H1 (cell line): ENCODE data around the gene AFAP1L2. TPM values are rescaled to one million over a fixed set of nuclear protein-coding genes. Genes with fewer than 3 reads are reported as not detected.

Source experiments
- CTCF ChIA-PET: fragments of 300-600 bp; sonication (Branson Sonifier 250); formaldehyde crosslinking; loops from one replicate; lab custom pipeline; 2021; ENCODE audit not compliant: partially characterized antibody; lab: Charles Lee
- POLR2A ChIA-PET: fragments of 300-600 bp; sonication (Branson Sonifier 250); formaldehyde crosslinking; loops from one replicate; lab custom pipeline; 2021; ENCODE audit warnings: inconsistent platforms; ENCODE audit not compliant: partially characterized antibody; lab: Charles Lee
- DNase-seq, 2 experiments: peaks; one replicate each; pipeline versions ENCODE4 v3.0.0 to v3.0.0-alpha.2; 2010 to 2022; ENCODE audit warnings: low spot score in 2 of 2, low read depth in 1 of 2, mixed read lengths in 1 of 2
- FAIRE-seq: peaks from 2 replicates; lab custom pipeline; 2011; peaks lifted over from hg19 to GRCh38; lab: Jason Lieb, UNC
- H2AFZ ChIP-seq: 2 replicates; pipeline ENCODE4 v1.8.1; 2012; ENCODE audit warnings: low read length, inconsistent platforms
- H2AK5ac ChIP-seq: 2 replicates; pipeline ENCODE4 v1.6.1; 2013; ENCODE audit warnings: low read depth, low read length
- H2BK120ac ChIP-seq: replicated peaks from 2 replicates; pipeline ENCODE3; 2013; ENCODE audit warnings: low read depth, low read length, inconsistent platforms
- H2BK12ac ChIP-seq: 2 replicates; pipeline ENCODE4 v1.6.1; 2013; ENCODE audit warnings: low read depth, low read length
- H2BK15ac ChIP-seq: 2 replicates; pipeline ENCODE4 v1.6.1; 2013; ENCODE audit warnings: low read length
- H2BK20ac ChIP-seq: 2 replicates; pipeline ENCODE4 v1.6.1; 2013; ENCODE audit warnings: low read length
- H2BK5ac ChIP-seq: 2 replicates; pipeline ENCODE4 v1.6.1; 2013; ENCODE audit warnings: low read depth, low read length
- H3K14ac ChIP-seq: 2 replicates; pipeline ENCODE4 v1.6.1; 2013; ENCODE audit warnings: inconsistent platforms; ENCODE audit not compliant: insufficient read length
- H3K18ac ChIP-seq: 2 replicates; pipeline ENCODE4 v1.6.1; 2013; ENCODE audit warnings: low read length; ENCODE audit errors: extremely low read depth
- H3K23ac ChIP-seq: 2 replicates; pipeline ENCODE4 v1.6.1; 2013; ENCODE audit warnings: inconsistent platforms; ENCODE audit not compliant: insufficient read length
- H3K23me2 ChIP-seq: 2 replicates; pipeline ENCODE4 v1.6.1; 2013; ENCODE audit warnings: low read depth, low read length
- H3K27ac ChIP-seq: 2 replicates; pipeline ENCODE4 v1.6.1; 2011; ENCODE audit warnings: low read depth, low read length, inconsistent platforms
- H3K27me3 ChIP-seq, 4 experiments: replicated peaks in 1 of 4; 1 replicate in 1 of 4; 2 replicates in 3 of 4; pipeline versions ENCODE4 v1.6.1 to v1.8.1; 2011 to 2013; ENCODE audit warnings: low read length in 3 of 4, mild to moderate bottlenecking in 3 of 4, inconsistent platforms in 2 of 4, mixed read lengths in 2 of 4, moderate library complexity in 1 of 4; ENCODE audit not compliant: control insufficient read depth in 3 of 4, insufficient read depth in 3 of 4; ENCODE audit errors: extremely low read depth in 1 of 4
- H3K36me3 ChIP-seq, 4 experiments: 2 replicates each; pipeline versions ENCODE4 v1.6.1 to v1.8.1; 2011 to 2013; ENCODE audit warnings: mild to moderate bottlenecking in 4 of 4, low read length in 3 of 4, moderate library complexity in 2 of 4, control low read depth in 1 of 4, inconsistent platforms in 1 of 4; ENCODE audit not compliant: insufficient read depth in 4 of 4, control insufficient read depth in 2 of 4
- H3K4ac ChIP-seq: replicated peaks from 2 replicates; pipeline ENCODE3; 2013; ENCODE audit warnings: low read length, low read depth, mixed read lengths, inconsistent platforms; ENCODE audit not compliant: insufficient read length
- H3K4me1 ChIP-seq, 4 experiments: replicated peaks in 1 of 4; 1 replicate in 1 of 4; 2 replicates in 3 of 4; pipeline versions ENCODE4 v1.6.1 to v1.8.1; 2011 to 2013; ENCODE audit warnings: low read length in 3 of 4, inconsistent platforms in 2 of 4, mixed read lengths in 1 of 4; ENCODE audit not compliant: insufficient read depth in 4 of 4, control insufficient read depth in 3 of 4
- H3K4me2 ChIP-seq, 2 experiments: 2 replicates each; pipeline versions ENCODE4 v1.6.1 to v1.8.1; 2011 to 2013; ENCODE audit warnings: low read depth in 2 of 2, low read length in 2 of 2, control low read depth in 1 of 2, inconsistent platforms in 1 of 2, mild to moderate bottlenecking in 1 of 2; ENCODE audit not compliant: insufficient read depth in 1 of 2
- H3K4me3 ChIP-seq, 4 experiments: fragments of 200-600, 300-600 bp in 1 of 4; sonication (generic), shearing (Covaris generic), sonication (Bioruptor Twin) in 1 of 4; 2 replicates each; pipeline versions ENCODE4 v1.5.1 to v1.8.1; 2011 to 2016; ENCODE audit warnings: low read length in 4 of 4, low read depth in 3 of 4, control low read depth in 2 of 4, inconsistent platforms in 2 of 4, mild to moderate bottlenecking in 2 of 4, mixed read lengths in 1 of 4, moderate library complexity in 1 of 4; ENCODE audit not compliant: insufficient read depth in 2 of 4; ENCODE audit errors: extremely low read depth in 1 of 4
- H3K56ac ChIP-seq: replicated peaks from 2 replicates; pipeline ENCODE3; 2013; ENCODE audit warnings: low read depth, mild to moderate bottlenecking, mixed read lengths, low read length, inconsistent platforms; ENCODE audit not compliant: insufficient read length
- H3K79me1 ChIP-seq: 2 replicates; pipeline ENCODE4 v1.6.1; 2013; ENCODE audit warnings: low read depth, low read length, control low read depth
- H3K79me2 ChIP-seq, 2 experiments: 2 replicates each; pipeline versions ENCODE4 v1.6.1 to v1.8.1; 2012 to 2013; ENCODE audit warnings: low read length in 2 of 2, mild to moderate bottlenecking in 2 of 2, inconsistent platforms in 1 of 2; ENCODE audit not compliant: insufficient read depth in 2 of 2, control insufficient read depth in 1 of 2
- H3K9ac ChIP-seq, 4 experiments: replicated peaks in 1 of 4; 1 replicate in 1 of 4; 2 replicates in 3 of 4; pipeline versions ENCODE4 v1.6.1 to v1.8.1; 2011 to 2013; ENCODE audit warnings: low read depth in 3 of 4, low read length in 3 of 4, control low read depth in 2 of 4, mild to moderate bottlenecking in 2 of 4, moderate library complexity in 2 of 4, inconsistent platforms in 1 of 4; ENCODE audit errors: extremely low read depth in 1 of 4
- H3K9me3 ChIP-seq, 2 experiments: 2 replicates each; pipeline versions ENCODE4 v1.6.1 to v1.8.1; 2012 to 2013; ENCODE audit warnings: mild to moderate bottlenecking in 2 of 2, moderate library complexity in 2 of 2, control low read depth in 1 of 2, inconsistent platforms in 1 of 2, low read depth in 1 of 2, low read length in 1 of 2, mixed read lengths in 1 of 2; ENCODE audit not compliant: insufficient read depth in 2 of 2
- H4K20me1 ChIP-seq, 2 experiments: replicated peaks in 1 of 2; 2 replicates each; pipeline versions ENCODE3 to v1.8.1; 2011 to 2013; ENCODE audit warnings: inconsistent platforms in 2 of 2, low read length in 2 of 2, mild to moderate bottlenecking in 1 of 2; ENCODE audit not compliant: insufficient read depth in 2 of 2, control insufficient read depth in 1 of 2
- H4K5ac ChIP-seq: 2 replicates; pipeline ENCODE4 v1.6.1; 2013; ENCODE audit warnings: low read length, low read depth, mixed read lengths, inconsistent platforms; ENCODE audit not compliant: insufficient read length
- H4K8ac ChIP-seq: 2 replicates; pipeline ENCODE4 v1.8.0; 2013; ENCODE audit warnings: mild to moderate bottlenecking, moderate library complexity, low read length, inconsistent platforms; ENCODE audit not compliant: insufficient read depth; ENCODE audit errors: extremely low read depth
- H4K91ac ChIP-seq: replicated peaks from 2 replicates; pipeline ENCODE3; 2013; ENCODE audit warnings: low read length, mixed read lengths, inconsistent platforms; ENCODE audit not compliant: insufficient read length
- BCL11A ChIP-seq, 2 experiments: IDR thresholded peaks; one replicate each; pipeline ENCODE4 v1.6.1; 2011; ENCODE audit warnings: low read depth in 2 of 2, low read length in 2 of 2, mild to moderate bottlenecking in 2 of 2
- CBX8 ChIP-seq: fragments of 300-800, 300-1000 bp; sonication (generic); IDR thresholded peaks from 2 replicates; pipeline ENCODE4 v1.7.1; 2016; ENCODE audit warnings: low read depth, low read length, borderline replicate concordance
- CHD2 ChIP-seq: IDR thresholded peaks from 2 replicates; pipeline ENCODE4 v1.6.1; 2012; ENCODE audit warnings: low read length, improper control_type of control experiment
- CREB1 ChIP-seq: IDR thresholded peaks from 2 replicates; pipeline ENCODE4 v1.6.1; 2012; ENCODE audit warnings: inconsistent platforms
- CTCF ChIP-seq, 3 experiments: IDR thresholded peaks; 1 replicate in 2 of 3; 2 replicates in 1 of 3; pipeline versions ENCODE4 v1.5.1 to v1.6.1; 2011; ENCODE audit warnings: low read length in 3 of 3, mild to moderate bottlenecking in 3 of 3, inconsistent platforms in 2 of 3, low read depth in 1 of 3, moderate library complexity in 1 of 3; ENCODE audit not compliant: insufficient read depth in 1 of 3; ENCODE audit errors: control extremely low read depth in 1 of 3
- JUND ChIP-seq: IDR thresholded peaks from 2 replicates; pipeline ENCODE4 v1.6.1; 2011; ENCODE audit warnings: mild to moderate bottlenecking, improper control_type of control experiment, low read length
- NANOG ChIP-seq: IDR thresholded peaks from 2 replicates; pipeline ENCODE4 v1.6.1; 2011; ENCODE audit warnings: low read length, low read depth, mild to moderate bottlenecking, inconsistent platforms; ENCODE audit not compliant: insufficient read depth, poor library complexity, severe bottlenecking
- PHF8 ChIP-seq: fragments of 200-600 bp; sonication (generic); conservative IDR thresholded peaks from 2 replicates; pipeline ENCODE4 v1.7.1; 2012; ENCODE audit warnings: low read depth, mild to moderate bottlenecking, inconsistent platforms, low read length, moderate library complexity
- RBBP5 ChIP-seq: IDR thresholded peaks from 2 replicates; pipeline ENCODE4 v1.7.1; 2012; ENCODE audit warnings: low read depth, mild to moderate bottlenecking, inconsistent platforms, low read length, moderate library complexity, borderline replicate concordance
- SRF ChIP-seq: IDR thresholded peaks from 2 replicates; pipeline ENCODE4 v1.6.1; 2011; ENCODE audit warnings: mild to moderate bottlenecking, low read depth, low read length, moderate library complexity
- TAF7 ChIP-seq: optimal IDR thresholded peaks from 2 replicates; pipeline ENCODE3; 2011; ENCODE audit warnings: low read depth, mild to moderate bottlenecking, inconsistent platforms, low read length, moderate library complexity, borderline replicate concordance
- WGBS, 2 experiments: shearing (Covaris generic) in 1 of 2; methylation state at CpG; one replicate each; pipeline versions ENCODE4 v1.1.6 to v1.1.7; 2013 to 2015; ENCODE audit warnings: low lambda C conversion rate in 2 of 2, mixed read lengths in 2 of 2, inconsistent platforms in 1 of 2, low coverage in 1 of 2, missing lambda C conversion rate in 1 of 2; ENCODE audit not compliant: insufficient replicate concordance in 2 of 2, insufficient coverage in 1 of 2, insufficient read length in 1 of 2; ENCODE audit errors: extremely low coverage in 1 of 2, missing lambda C conversion rate in 1 of 2; 5-methylcytosine and 5-hydroxymethylcytosine counted together
- polyA plus RNA-seq, 7 experiments: library from polyadenylated mRNA; depleted of rRNA in 3 of 7; stranded (reverse) in 5 of 7; unstranded in 2 of 7; fragments of >200 nt in 5 of 7; fragments of 200-250 nt in 2 of 7; gene quantifications; 1 replicate in 5 of 7; 2 replicates in 1 of 7; 4 replicates in 1 of 7; pipeline versions ENCODE4 v1.2.1 to v1.2.3, GENCODE V29; 2011 to 2013; ENCODE audit warnings: missing spikeins in 2 of 7, mixed read lengths in 2 of 7
- total RNA-seq: library from RNA; stranded (reverse); fragmentation: NEBNext Ultra II Directional; extraction: Animal tissue kit (Norgen Biotek cat#: 25700); gene quantifications from 2 replicates; pipeline ENCODE4 v1.2.1, GENCODE V29; 2021

AFAP1L2 gene
- total and polyA plus RNA-seq, 2 of the 8 experiments (the other 6 are each of a cell fraction or from before 2014, with no cell fraction given): 3.9 to 6.4 TPM

- CTCF ChIA-PET: interaction anchor here (1.9 kb wide), 1 partner anchor 41 kb away, joined by 17 read pairs; no protein-coding TSS in a partner anchor
- H3K56ac ChIP-seq: no peak overlapping the region
- no peak overlapping the region for H3K14ac ChIP-seq
- TF ChIP-seq RBBP5 (no peak), NANOG (no peak), SRF (no peak), CBX8 (no peak), TAF7 (no peak), PHF8 (no peak), CTCF (IDR thresholded peaks at IDR 0.05; ENCODE audit: control extremely low read depth in 1 of 3, insufficient read depth in 1 of 3, low read depth in 1 of 3, low read length in 3 of 3) (no peak), BCL11A (IDR thresholded peaks at IDR 0.05; ENCODE audit: low read depth in 2 of 2, low read length in 2 of 2) (no peak), JUND (no peak), CREB1 (no peak), CHD2 (no peak)
These were observed 56.5 kb downstream of the AFAP1L2 start for GRCh38 chr10:114347791-114348190.

More at GRCh38 chr10:114347791-114348190, 56.5 kb downstream of the AFAP1L2 start:
- no peak overlapping the region for H3K4me3 ChIP-seq
- FAIRE-seq: no peak
- H2AFZ ChIP-seq: no peak overlapping the region
- H4K20me1 ChIP-seq: no peaks in the 10 kb centered on the region
- H2BK5ac ChIP-seq: no peak overlapping the region
- H3K4me1 ChIP-seq: peaks cover 0 to 7% (median 0%) of the 10 kb centered on the region in 4 experiments; a peak in 3 of 7 replicates
- H4K91ac ChIP-seq: no peak overlapping the region
- no peak overlapping the region for H4K8ac ChIP-seq
- no peak overlapping the region for H2BK15ac ChIP-seq
- POLR2A ChIA-PET: no interaction called here
- H3K9me3 ChIP-seq: no peaks in the 10 kb centered on the region
- no peaks in the 10 kb centered on the region for H3K23me2 ChIP-seq
- H2BK12ac ChIP-seq: no peak overlapping the region
- WGBS, 2 experiments: 91% methylated on average over 2 of the region's 2 CpGs; no CpG with 5 or more reads in 1 of the 2 experiments
- no peak overlapping the region for H2BK120ac ChIP-seq
- no peak overlapping the region for H3K4ac ChIP-seq
- H3K79me2 ChIP-seq: no peaks in the 10 kb centered on the region
- DNase-seq: no peak
- no peak overlapping the region for H2BK20ac ChIP-seq
- H3K27me3 ChIP-seq: no peaks in the 10 kb centered on the region
- no peak overlapping the region for H4K5ac ChIP-seq
- no peak overlapping the region for H3K18ac ChIP-seq
- H3K9ac ChIP-seq: no peak overlapping the region
- H3K36me3 ChIP-seq: no peaks in the 10 kb centered on the region
- H2AK5ac ChIP-seq: no peak overlapping the region
- H3K79me1 ChIP-seq: no peaks in the 10 kb centered on the region
- H3K4me2 ChIP-seq: no peak overlapping the region
- H3K23ac ChIP-seq: no peak overlapping the region
- no peak overlapping the region for H3K27ac ChIP-seq
